Dendritic cell treated with granulocyte-macrophage colony-stimulating factor and Interleukin-4, amounts not matched to agents 40 ng/mL and 50 ng/mL, for 4 days (primary cell): Measurements from ENCODE around the gene DENND2D.

Experiments used
- H3K27ac Mint-ChIP-seq: one replicate; pipeline ENCODE4 v1.8.0; 2022; ENCODE audit warnings: mild to moderate bottlenecking, mixed read lengths
- H3K27me3 Mint-ChIP-seq: one replicate; pipeline ENCODE4 v1.8.0; 2022; ENCODE audit warnings: mild to moderate bottlenecking, mixed read lengths
- H3K36me3 Mint-ChIP-seq: one replicate; pipeline ENCODE4 v1.8.0; 2022; ENCODE audit warnings: low read depth, mixed read lengths
- H3K4me1 Mint-ChIP-seq: one replicate; pipeline ENCODE4 v1.8.0; 2022; ENCODE audit warnings: low read depth, mixed read lengths
- H3K4me3 Mint-ChIP-seq: one replicate; pipeline ENCODE4 v1.8.0; 2022; ENCODE audit warnings: mild to moderate bottlenecking, moderate library complexity, mixed read lengths
- H3K9me3 Mint-ChIP-seq: one replicate; pipeline ENCODE4 v1.8.0; 2022; ENCODE audit warnings: mixed read lengths
- intact Hi-C: fragments of 100-400 bp; cut with micrococcal nuclease; formaldehyde crosslinking; loops from one replicate; pipeline ENCODE4 v1.15.0; 2022

The DENND2D gene

DNA sequence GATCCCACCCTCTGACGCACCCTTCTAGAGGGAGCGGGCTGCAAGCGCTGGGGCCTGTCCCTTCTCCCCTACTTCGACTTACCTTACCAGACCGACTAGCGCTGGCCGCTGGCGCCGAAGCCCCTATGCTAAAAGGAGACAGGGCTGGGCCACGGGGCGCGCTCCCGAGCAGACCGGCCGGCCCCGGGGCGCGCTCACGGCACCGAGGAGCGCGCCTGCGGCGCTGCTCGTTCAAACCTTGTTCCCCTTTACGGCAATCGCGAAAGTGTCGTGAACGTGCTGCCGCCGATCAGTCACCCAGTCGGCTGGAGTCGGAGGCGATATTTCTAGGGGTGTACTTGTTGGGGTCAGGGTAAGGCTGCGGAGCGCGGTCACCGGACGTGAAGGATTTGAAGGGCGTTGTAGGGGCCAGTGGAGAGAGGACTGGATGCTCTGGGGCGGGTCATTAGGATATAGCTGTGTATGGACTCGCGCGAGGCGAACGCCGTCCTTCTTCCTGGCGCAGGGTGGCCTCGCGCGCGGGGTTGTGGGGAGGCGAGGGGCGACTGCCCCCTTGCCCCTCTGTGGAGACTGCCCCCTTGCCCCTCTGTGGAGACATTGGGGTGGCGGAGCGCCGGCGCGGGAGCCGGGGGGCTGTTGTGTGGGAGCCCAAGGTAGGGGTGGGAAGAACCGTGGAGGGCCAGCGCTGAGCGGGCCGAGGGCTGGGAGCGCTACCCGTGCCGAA is 60.3 kb downstream of the DENND2D start, which contains the start of the genes CEPT1 and DRAM2:
Gene CEPT1, plus strand, starts transcription at position 268 of the 724 bp plus-strand sequence. CDS start 7,492 bp downstream, outside the sequence.
Gene DRAM2, minus strand, starts transcription at position 138 of the 724 bp plus-strand sequence. CDS start 8,539 bp downstream, outside the sequence.
- Mint-ChIP-seq H3K27me3 (no peaks in the 10 kb centered on the region), H3K36me3 (peaks cover 83% of the 10 kb centered on the region), H3K27ac (peak within 1 kb of the TSS; percentile 95), H3K9me3 (no peaks in the 10 kb centered on the region), H3K4me1 (peaks cover 41% of the 10 kb centered on the region), H3K4me3 (peak within 1 kb of the TSS; percentile 100)
- intact Hi-C loops, result no loop called here

- H3K9me3 Mint-ChIP-seq, result no peaks in the 10 kb centered on the region
- H3K27ac Mint-ChIP-seq, result peak overlapping the region; percentile 95
- H3K4me3 Mint-ChIP-seq, result peak overlapping the region; percentile 100
- H3K27me3 Mint-ChIP-seq, result no peaks in the 10 kb centered on the region
- peaks cover 45% of the 10 kb centered on the region for H3K4me1 Mint-ChIP-seq
- intact Hi-C loops, result no loop called here
- H3K36me3 Mint-ChIP-seq, result peaks cover 87% of the 10 kb centered on the region
Measured at GRCh38 chr1:111139324-111139955, 61.0 kb downstream of the DENND2D start.
